Sciatic nerve (tissue), 2 donors: ENCODE data around the gene DNAJA1. TPM values are rescaled to one million over a fixed set of nuclear protein-coding genes. Genes with fewer than 3 reads are reported as not detected.
"Not testable (repeated sequence)": the region's sequence is repeated elsewhere in the genome, so short reads cannot be mapped to it uniquely, and the experiment has no call there.

Experiments used
- ATAC-seq: fragments of 200-7000 bp; cut with Tn5 transposase; one replicate; pipeline ENCODE4 v1.9.1; 2020; ENCODE audit warnings: mild to moderate bottlenecking, moderate library complexity
- DNase-seq: peaks from one replicate; pipeline ENCODE4 v3.0.0-alpha.2; 2020; ENCODE audit warnings: low spot score
- intact Hi-C: fragments of 100-400 bp; cut with DNase I; formaldehyde crosslinking; loops from one replicate; pipeline ENCODE4 v1.14.2; 2022
- total RNA-seq: library from RNA; stranded (reverse); fragmentation: NEBNext Ultra II Directional; extraction: Animal tissue kit (Norgen Biotek cat#: 25700); gene quantifications from one replicate; pipeline ENCODE4 v1.2.1, GENCODE V29; 2021
- donor health status: DM: no; HTN: no; CAD: no.
- donor health status: DM: no; HTN: no; CAD: no.

DNAJA1 gene
- 108 TPM for total RNA-seq

DNA sequence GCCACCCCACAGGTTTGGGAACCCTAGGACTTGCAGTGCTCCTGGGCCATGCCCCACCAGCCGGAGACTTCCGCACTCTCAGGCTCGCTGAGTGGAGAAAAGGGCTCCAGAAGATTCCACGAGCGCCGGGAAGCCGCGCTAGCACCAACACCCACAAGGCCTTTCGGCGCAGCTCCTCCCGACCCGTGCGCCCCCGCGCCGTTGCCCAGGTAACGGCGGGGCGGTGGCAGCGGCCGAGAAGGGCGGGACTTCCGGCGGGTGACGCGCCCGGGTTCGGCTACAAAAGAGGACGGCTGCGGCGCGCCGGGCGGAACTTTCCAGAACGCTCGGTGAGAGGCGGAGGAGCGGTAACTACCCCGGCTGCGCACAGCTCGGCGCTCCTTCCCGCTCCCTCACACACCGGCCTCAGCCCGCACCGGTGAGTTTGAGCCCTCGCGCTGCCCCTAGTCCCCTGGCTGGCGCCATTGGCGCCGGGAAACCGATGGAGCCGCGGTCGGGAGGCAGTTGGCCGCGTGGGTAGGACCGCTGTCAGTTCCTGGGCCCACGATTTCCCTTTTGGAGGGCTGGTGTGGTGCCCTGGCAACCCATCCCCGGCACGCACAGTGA, at the start of gene DNAJA1:
Gene DNAJA1, plus strand, starts transcription at position 308 of the 606 bp plus-strand sequence. CDS start 1,212 bp downstream, outside the sequence.
- intact Hi-C loops = no loop called here
- DNase-seq (peak; percentile 97), ATAC-seq (peak; percentile 99)

DNA sequence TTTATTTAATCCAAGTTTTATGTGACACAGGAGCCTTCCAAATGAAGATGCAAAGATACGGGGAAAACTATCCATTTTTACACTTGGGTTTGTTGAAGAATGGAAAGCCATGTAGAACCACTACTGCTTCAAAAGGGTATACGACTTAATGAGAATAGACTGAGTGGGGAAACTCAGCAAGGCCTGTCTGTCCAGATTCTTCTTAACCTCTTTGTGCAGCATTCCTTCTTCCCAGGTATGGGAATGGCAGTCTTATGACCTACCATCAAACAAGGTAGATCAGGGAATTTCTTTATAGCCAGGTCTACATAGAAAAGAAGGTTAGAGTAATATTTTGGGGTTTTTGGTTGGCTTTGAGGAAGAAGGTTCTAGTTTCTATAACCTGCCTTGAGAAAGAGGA, 47.0 kb upstream of the DNAJA1 start:
- DNase-seq (no peak), ATAC-seq (no peak)
- intact Hi-C loops = no loop called here

DNA sequence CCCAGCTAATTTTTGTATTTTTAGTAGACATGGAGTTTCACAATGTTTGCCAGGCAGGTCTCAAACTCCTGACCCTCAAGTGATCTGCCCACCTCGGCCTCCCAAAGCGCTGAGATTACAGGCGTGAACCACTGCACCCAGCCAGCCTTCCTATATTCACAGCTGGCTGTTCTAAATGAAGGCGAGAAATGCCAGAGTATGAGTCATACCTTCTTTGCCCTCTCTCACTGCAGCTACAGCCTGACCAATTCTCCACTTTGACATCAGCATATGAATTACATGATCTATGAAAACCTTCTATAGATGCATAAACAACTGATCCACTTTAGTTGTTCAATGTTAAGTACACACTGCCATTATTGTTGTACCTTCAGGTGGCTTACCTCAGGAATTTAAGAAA, 38.1 kb upstream of the DNAJA1 start:
- DNase-seq = no peak
- ATAC-seq = no peak
- intact Hi-C loops = no loop called here

DNA sequence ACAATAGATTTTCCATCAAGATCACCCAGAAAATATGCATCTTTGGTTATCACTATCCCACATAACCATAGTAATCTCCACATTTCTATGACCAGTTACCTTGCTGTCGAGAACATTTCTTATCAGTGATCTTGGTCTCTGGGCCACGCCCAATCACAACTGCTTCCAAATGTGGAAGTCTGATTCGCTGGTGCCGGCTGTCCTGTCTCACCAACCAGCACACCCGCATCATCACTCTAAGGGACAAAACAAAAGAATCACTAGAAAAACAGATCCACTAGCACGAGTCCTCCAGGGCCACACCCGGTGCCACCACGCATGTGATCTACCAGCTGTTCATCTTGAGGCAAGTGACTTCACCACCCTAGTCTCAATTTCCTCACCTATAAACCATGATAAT, 35.4 kb upstream of the DNAJA1 start:
- intact Hi-C loops = no loop called here
- DNase-seq (no peak), ATAC-seq (no peak)

DNA sequence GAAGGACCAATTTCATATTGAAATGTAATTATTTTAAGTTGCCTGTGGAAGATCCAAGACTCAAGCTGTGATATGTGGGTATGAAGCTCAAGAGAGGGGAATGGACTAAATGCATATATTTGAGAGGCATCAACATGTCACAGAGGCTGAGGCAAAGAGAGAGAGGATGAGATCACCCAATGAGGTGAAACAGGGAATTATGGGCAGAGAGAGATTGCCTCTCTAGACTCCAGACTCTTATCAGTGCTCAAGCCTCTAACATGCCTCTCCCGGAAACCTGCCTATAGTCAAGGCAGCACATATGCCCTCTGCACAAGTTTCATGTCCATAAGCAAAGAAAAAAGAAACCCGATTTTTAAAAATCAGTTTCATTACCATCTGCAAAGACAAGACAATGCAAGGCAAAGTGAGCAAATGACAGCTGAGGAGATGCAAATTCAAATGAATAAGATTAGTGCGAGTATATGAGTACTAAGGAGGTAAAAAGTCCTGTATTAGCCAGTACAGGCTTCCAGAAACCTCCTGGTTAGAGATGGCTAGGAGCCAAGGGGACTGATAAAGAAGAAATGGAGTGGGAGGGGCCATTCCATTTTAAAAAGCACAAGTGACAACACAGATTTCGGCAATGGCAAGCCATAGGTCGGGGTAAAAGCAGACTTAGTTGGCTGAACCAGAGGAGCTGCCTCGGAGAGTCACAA, 33.0 kb upstream of the DNAJA1 start:
- ATAC-seq (no peak), DNase-seq (no peak)
- intact Hi-C loops = no loop called here

DNA sequence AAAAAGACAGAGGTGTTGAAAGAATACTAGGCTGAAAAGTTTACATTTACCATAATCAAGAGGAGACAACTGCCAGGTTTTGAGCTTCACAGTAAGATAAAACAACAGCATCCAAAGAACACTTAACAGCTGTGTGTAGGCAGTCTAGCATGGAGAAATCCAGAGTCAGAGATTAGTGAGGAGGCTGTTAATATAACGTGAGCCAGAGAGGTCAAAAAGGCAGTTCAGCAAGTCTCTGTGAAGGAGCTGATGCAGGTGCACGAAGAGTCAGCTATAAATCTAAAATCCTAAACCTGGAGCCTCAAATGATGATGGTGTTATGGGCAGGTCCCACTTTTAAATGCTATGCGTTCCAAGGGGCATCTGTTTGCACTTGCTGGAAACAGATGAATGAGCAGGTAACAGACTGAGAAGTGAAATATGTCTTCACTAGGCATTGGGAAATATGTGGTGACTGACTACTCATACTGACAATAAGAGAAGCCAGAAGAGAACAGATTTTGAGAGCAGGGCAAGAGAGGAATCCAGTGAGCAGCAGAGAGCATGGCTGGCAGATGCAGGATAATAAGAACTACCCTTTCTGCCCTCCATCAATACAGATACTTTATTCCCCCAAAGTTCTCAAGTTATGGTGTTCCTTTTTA, 32.4 kb upstream of the DNAJA1 start:
- intact Hi-C loops = no loop called here
- DNase-seq (no peak), ATAC-seq (no peak)

DNA sequence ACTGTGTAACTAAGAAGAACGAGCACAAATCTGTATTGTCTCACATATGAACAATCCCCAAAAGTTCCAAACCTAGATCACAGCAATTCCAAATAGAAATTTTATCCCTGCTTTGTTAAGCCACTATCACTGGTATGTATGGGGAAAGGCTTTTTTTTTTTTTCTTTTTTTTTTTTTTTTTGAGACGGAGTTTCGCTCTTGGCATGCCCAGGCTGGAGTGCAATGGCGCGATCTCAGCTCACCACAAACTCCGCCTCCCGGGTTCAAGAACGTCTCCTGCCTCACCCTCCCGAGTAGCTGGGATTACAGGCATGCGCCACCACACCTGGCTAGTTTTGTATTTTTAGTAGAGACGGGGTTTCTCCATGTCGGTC, 24.4 kb upstream of the DNAJA1 start:
- DNase-seq, intact Hi-C loops, ATAC-seq: not testable (repeated sequence)

DNA sequence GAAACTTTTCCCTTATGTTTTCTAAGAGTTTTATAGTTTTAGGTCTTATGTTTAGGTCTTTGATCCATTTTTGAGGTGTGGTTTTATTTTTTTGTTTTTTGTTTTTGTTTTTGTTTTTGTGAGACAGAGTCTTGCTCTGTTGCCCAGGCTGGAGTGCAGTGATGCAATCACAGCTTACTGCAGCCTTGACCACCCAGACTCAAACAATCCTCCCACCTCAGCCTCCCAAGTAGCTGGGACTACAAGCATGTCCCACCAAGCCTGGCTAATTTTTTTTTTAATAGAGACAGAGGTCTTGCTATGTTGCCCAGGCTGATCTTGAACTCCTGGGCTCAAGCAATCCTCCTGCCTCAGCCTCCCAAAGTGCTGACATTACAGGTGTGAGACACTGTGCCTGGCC, 19.7 kb upstream of the DNAJA1 start:
- ATAC-seq, intact Hi-C loops, DNase-seq: not testable (repeated sequence)

DNA sequence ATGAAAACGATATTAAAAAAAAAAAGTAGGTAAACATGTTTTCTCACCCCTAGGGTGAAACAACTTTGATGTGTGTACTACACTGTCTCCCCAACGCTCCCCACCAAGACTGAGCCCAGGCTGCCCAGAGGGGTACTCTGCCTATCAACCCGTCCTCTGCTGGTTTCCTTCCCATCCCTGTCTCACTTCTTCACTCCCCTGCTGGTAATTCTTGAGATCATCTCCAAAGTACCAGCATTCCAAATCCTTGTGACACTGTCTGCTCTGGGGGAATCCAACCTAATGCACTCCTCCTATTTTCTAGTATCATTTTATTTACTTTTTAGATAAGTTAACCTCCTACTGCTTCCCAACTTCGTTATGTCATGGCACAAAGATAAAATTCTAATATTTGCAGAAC, 17.3 kb upstream of the DNAJA1 start:
- intact Hi-C loops = no loop called here
- ATAC-seq (no peak), DNase-seq (no peak)

DNA sequence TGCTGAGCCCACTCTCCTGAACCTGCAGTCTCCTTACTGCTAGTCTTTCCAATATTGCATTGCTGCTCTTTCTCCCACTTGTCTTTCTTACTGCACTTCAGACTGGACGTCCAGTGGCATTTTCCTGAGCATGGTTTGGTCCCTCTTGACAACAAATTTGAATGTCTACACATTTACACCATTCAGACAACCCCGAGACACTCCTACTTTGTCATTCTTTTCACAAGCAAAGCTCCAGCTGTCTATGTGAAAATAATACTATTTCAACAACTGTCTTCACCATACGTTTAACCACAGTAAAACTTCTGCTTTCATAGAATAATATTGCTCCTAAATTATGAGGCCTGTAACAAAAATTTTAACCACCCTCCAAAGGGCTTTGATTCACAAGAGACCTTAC, 13.2 kb upstream of the DNAJA1 start:
- ATAC-seq = no peak
- DNase-seq = no peak
- intact Hi-C loops = no loop called here

DNA sequence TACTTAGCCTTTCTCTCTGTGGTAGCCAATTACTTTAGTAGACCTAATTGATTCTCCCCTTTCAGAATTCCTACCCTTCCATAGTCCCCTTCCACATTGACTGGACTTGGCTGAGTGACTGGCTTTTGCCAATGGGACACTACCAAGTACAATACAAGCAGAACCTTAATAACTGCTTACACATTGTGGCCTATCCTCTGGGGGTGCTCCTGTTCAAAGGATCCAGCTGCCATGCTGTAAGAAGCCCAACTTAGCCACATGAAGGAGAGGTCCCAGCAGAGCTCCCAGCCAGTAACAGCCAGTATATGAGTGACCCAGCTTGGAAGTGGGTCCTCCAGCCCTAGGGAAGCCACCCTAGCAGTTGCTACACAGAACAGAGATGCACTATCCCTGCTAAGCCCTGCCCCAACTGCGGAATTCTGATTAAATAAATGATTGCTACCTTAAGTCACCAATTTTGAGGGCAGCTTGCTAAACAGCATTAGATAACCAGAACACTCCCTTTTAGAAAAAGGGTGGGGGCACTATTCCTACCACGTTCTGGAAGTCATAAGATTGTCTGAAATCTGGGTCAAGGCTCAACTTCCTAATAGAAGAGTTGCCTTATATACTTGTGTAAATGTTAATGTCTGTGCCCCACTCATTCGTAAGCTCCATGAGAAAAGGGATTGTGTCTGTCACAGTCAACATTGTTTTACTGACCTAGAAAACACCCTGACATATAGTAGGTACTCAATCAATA, 12.6 kb upstream of the DNAJA1 start:
- no peak for DNase-seq
- intact Hi-C loops = no loop called here
- ATAC-seq = no peak

DNA sequence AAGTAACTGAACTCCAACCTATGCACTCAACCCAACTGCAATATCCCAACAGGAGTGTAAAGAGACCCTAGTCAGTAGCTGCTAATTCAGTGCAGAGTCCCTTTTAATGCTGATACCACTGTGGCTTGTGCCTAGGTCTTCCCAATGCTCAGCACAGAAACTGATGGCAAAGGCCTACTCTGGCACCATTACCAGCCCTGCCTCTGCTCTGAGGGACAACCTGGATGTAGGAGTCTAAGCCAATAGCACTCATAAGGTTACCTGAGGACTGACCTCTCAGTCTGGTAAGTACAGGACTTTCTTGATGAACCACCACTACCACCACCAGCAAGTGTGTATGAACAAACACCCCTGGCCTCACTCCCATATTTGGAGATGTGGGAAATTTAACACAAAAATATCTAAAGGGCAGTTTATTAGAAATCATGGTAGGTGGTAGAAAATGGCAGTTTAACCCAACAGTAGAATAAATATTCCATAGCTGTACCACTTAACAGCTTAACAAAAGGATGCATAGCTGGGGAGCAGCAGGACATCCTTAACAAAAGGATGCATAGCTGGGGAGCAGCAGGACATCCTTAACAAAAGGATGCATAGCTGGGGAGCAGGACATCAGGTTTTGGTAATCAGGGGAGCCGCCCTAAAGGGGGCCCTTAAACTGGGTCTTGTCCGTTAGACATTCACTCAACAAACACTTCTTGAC, 11.0 kb upstream of the DNAJA1 start:
- intact Hi-C loops = no loop called here
- ATAC-seq = no peak
- no peak for DNase-seq

DNA sequence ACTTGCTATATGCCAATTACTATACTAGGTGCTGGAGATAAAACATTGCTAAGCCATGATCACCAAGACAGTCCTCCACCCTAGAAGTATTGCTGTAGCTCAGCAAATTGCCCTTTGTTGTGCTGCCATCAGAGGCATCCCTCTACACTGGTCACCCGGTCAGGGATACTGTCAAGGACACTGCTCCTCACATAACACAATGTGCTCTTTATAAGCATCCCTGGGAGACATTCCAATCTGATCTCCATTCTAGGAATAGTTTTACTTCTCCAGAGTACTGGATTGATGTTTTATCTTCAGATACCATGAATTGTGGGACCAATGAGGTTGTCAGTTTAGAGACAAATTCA, 10.4 kb upstream of the DNAJA1 start:
- ATAC-seq (no peak), DNase-seq (no peak)
- intact Hi-C loops = no loop called here

DNA sequence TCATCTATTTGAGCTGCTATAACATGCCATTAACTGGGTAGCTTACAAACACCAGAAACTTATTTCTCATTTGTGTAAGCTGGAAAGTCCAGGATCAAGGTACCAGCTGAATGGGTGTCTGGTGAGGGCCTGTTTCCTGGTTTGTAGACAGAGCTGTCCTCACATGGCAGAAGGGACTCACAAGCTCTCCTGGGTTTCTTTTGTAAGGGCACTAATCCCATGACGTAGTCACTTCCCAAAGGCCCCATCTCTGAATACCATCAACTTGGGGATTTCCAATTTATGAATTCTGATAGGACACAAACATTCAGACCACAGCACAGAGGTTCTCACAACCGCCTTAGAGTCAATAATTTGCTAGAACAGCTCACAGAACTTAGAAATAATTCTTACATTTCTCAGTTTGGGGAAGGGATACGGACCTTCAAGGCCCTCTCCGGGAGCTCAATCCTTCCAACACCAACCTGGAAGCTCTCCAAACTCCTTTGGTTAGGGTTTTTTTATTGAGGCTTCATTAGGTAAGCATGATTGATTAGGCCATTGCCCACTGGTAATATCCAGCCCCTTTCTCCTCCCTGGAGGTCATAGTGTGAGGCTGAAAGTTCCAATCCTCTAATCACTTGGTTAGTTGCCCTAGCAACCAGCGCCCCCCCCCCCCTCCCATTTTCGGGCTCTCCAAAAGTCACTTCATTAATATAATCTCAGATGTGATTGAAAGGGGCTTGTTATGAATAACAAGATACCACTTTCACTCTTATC, 7.6 kb upstream of the DNAJA1 start:
- no peak for DNase-seq
- ATAC-seq = no peak
- intact Hi-C loops = no loop called here

DNA sequence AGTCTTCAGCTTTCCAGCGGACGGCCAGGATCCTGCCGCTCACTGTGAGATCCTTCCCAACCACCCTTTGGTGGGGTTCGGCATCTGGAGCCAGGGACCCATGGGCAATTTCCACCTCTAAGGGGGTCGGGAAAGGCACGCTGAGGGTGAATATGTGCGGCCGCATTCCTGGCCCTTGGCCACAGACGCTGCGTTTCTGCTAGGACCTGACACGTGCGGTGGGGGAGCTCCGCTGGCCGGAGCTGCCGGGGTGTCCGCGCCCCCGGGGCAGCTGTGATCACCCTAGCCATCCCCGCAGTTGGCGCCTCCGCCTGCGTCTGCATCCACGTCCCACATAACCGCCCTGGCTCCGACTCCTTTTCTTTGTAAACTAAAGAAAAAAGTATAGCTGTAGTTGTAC, 5.3 kb upstream of the DNAJA1 start:
- no peak for ATAC-seq
- intact Hi-C loops = no loop called here

DNA sequence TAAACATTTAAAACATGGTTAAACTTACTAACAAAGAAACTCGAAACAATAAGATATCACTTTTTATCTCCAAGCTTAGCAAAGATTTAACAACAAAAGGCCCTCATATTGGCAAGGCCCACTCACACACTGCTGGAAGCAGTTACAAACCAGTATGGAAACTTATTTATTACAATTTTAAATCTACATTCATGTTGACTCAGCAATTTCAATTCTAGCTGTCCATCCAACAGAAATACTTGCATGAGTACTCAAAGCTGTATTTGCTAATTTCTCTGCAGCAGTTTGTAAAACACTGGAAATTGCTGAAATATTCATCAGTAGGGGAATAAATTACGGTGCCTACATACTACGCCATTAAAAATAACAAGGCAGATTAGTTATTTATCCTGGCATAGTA, 2.8 kb upstream of the DNAJA1 start:
- intact Hi-C loops = no loop called here
- no peak for ATAC-seq
- DNase-seq = no peak

More for the DNA sequence above, 5.3 kb upstream of the DNAJA1 start:
- DNase-seq = no peak

DNA sequence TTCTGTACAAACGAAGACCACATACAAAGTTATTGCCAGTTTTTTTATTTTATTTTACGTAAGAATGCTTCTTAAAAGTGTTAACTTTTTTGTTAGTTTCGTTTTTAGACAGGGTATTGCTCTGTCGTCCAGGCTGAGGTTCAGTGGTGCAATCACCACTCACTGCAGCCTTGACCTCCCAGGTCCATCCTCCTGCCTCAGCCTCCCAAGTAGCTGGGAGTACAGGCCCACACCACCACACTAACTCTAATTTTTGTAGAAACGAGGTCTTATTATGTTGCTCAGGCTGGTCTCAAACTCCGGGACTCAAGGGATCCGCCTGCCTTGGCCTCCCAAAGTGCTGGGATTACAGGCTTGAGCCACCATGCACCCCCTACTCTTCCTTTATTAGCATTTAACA, 2.3 kb upstream of the DNAJA1 start:
- intact Hi-C loops = no loop called here
- DNase-seq = no peak
- ATAC-seq = no peak

DNA sequence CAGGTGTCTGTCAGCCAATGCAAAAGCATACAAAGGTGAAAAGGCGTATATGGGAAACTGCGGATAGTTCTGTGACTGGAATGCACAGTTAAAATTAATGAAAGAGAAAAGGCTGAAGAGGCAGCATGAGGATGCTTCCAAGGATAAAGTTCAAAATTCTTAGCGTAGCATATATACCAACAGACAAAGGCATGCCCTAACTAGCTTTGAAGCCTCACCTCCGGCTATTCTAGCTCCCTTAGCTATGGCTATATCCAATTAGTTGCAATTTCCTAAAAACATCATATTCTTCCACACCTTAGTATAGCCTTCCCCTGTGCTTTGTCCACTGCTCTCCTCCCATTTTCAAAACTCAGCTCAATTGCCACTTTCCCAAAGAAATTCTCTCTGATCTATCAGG, 1.4 kb upstream of the DNAJA1 start:
- ATAC-seq (no peak), DNase-seq (no peak)
- intact Hi-C loops = no loop called here
